ENCODE results near the gene SPACA4. TPM values are rescaled to one million over a fixed set of nuclear protein-coding genes. Genes with fewer than 3 reads are reported as not detected.
A peak's percentile ranks its signal among the peaks of the same experiment; 100 is the strongest.

Gene SPACA4
- total and polyA plus RNA-seq, 3 donors from 2014 or later = 72.6 to 147 (median 145) TPM

GRCh38 chr19:48619692-48620585 is 13.4 kb downstream of the SPACA4 start:
- H3K36me3 ChIP-seq (ENCODE audit: low read depth, missing control alignments) = no peaks in the 10 kb centered on the region
- peaks cover 36% of the 10 kb centered on the region for H3K4me1 ChIP-seq
- peak overlapping the region; percentile 36 to 82 for H3K4me3 ChIP-seq
- peak overlapping the region; percentile 75 to 91 for H3K27ac ChIP-seq
- DNase-seq = no peak
- intact Hi-C loops (cut with DNase I; ENCODE audit: low total_unique reads) = no loop called here
- TF ChIP-seq POLR2A (IDR thresholded peaks at IDR 0.05) (no peak), CTCF (IDR thresholded peaks at IDR 0.05) (no peak)
- no peaks in the 10 kb centered on the region for H3K27me3 ChIP-seq
- 23 to 26% methylated on average over 6 of the region's 6 CpGs for WGBS, 2 donors
- H3K9me3 ChIP-seq = no peaks in the 10 kb centered on the region

GRCh38 chr19:48623556-48624066 is 17.1 kb downstream of the SPACA4 start:
- 11 to 18% methylated on average over 8 of the region's 8 CpGs for WGBS, 2 donors
- no peaks in the 10 kb centered on the region for H3K27me3 ChIP-seq
- peak overlapping the region; percentile 45 to 61 for H3K4me3 ChIP-seq
- intact Hi-C loops (cut with DNase I; ENCODE audit: low total_unique reads) = no loop called here
- H3K9me3 ChIP-seq = no peaks in the 10 kb centered on the region
- peak overlapping the region; percentile 46 to 91 for H3K27ac ChIP-seq
- H3K4me1 ChIP-seq = peaks cover 23% of the 10 kb centered on the region
- TF ChIP-seq CTCF (IDR thresholded peaks at IDR 0.05) (no peak), POLR2A (IDR thresholded peaks at IDR 0.05) (no peak)
- H3K36me3 ChIP-seq (ENCODE audit: low read depth, missing control alignments) = no peaks in the 10 kb centered on the region
- no peak for DNase-seq

- DNase-seq = peak; percentile 99
- intact Hi-C loops (cut with DNase I; ENCODE audit: low total_unique reads) = no loop called here
- peaks cover 23% of the 10 kb centered on the region for H3K4me1 ChIP-seq
Measured at GRCh38 chr19:48624067-48624594, 17.6 kb downstream of the SPACA4 start.

More at GRCh38 chr19:48624067-48624594, 17.6 kb downstream of the SPACA4 start:
- 1 to 3% methylated on average over 10 to 40 of the region's 40 CpGs for WGBS, 2 donors
- Histone ChIP-seq H3K27ac (peak overlapping the region; percentile 46 to 91), H3K27me3 (no peaks in the 10 kb centered on the region), H3K36me3 (ENCODE audit: low read depth, missing control alignments) (no peaks in the 10 kb centered on the region), H3K4me3 (peak overlapping the region; percentile 45 to 61), H3K9me3 (no peaks in the 10 kb centered on the region)
- no peak for TF ChIP-seq POLR2A (IDR thresholded peaks at IDR 0.05)
- peak in 2 of 3 experiments; percentile 15 to 27 for TF ChIP-seq CTCF (IDR thresholded peaks at IDR 0.05)
